ENCODE measurements around the gene ANKRD30A.
"Not testable (repeated sequence)": the region's sequence is repeated elsewhere in the genome, so short reads cannot be mapped to it uniquely, and the experiment has no call there.

The ANKRD30A gene

DNA sequence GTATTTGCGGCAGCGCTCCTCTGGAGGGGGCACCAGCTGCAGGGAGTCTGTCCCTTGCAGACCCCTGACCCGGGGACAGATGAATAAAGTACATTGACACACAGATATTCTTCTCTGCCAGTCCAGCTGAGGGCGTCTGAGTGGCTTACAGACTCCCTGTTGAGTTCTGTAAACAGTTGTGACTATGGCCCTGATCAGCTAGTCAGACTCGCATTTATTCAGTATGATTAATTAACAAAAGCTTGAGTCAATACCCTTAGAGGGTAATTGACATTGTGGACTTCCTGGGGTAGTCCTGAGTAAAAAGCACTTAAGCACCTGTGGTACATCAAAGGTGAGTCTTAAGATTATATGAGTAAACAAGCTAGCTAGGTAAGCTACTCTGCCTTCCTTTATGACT lies 21.0 kb downstream of the ANKRD30A start:
- TF ChIP-seq EZH2 (IDR thresholded peaks at IDR 0.05; ENCODE audit: borderline replicate concordance, low read depth, low read length, severe bottlenecking): no peak
- Histone ChIP-seq H3K27me3 (ENCODE audit: insufficient read depth, low read length, poor library complexity) (no peaks in the 10 kb centered on the region), H4K20me1 (ENCODE audit: insufficient read depth, low read length) (no peaks in the 10 kb centered on the region), H3K9ac (ENCODE audit: low read depth, low read length) (no peak overlapping the region), H3K9me3 (ENCODE audit: insufficient read depth, low read length, severe bottlenecking) (no peaks in the 10 kb centered on the region), H2AFZ (ENCODE audit: low read depth, low read length) (no peak overlapping the region), H3K4me2 (ENCODE audit: insufficient read depth, low read length) (no peak overlapping the region), H3K36me3 (ENCODE audit: insufficient read depth, low read length) (no peaks in the 10 kb centered on the region), H3K4me1 (ENCODE audit: insufficient read depth, low read length) (no peaks in the 10 kb centered on the region), H3K4me3 (ENCODE audit: low read depth in 1 of 2, low read length in 2 of 2) (no peak overlapping the region), H3K79me2 (ENCODE audit: insufficient read depth, low read length) (no peaks in the 10 kb centered on the region), H3K27ac (ENCODE audit: low read length) (no peak overlapping the region)
- ATAC-seq (ENCODE audit: insufficient read depth, low read depth): no peak
- no peak for DNase-seq

DNA sequence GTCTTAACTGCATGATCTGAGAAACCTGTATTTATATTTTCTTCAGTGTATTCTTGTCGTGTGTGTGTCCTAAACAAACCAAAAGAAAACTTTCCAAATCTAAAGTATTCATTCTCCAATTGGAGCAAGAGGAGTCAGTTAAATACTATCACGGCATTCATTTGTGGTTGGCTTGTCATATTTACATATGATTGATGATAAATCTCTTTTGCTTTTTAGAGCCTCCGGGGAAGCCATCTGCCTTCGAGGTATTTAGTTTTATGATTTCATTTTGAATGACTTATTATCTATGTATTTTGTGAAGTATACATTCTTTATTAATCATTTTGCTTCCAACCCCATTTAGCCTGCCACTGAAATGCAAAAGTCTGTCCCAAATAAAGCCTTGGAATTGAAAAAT lies 37.0 kb downstream of the ANKRD30A start:
- H3K4me2 ChIP-seq (ENCODE audit: insufficient read depth, low read length); H3K9ac ChIP-seq (ENCODE audit: low read depth, low read length); H3K36me3 ChIP-seq (ENCODE audit: insufficient read depth, low read length); H3K27me3 ChIP-seq (ENCODE audit: insufficient read depth, low read length, poor library complexity); H3K4me1 ChIP-seq (ENCODE audit: insufficient read depth, low read length); ATAC-seq (ENCODE audit: insufficient read depth, low read depth); DNase-seq; H3K9me3 ChIP-seq (ENCODE audit: insufficient read depth, low read length, severe bottlenecking); H2AFZ ChIP-seq (ENCODE audit: low read depth, low read length); H3K4me3 ChIP-seq (ENCODE audit: low read depth in 1 of 2, low read length in 2 of 2); H3K79me2 ChIP-seq (ENCODE audit: insufficient read depth, low read length); H4K20me1 ChIP-seq (ENCODE audit: insufficient read depth, low read length); H3K27ac ChIP-seq (ENCODE audit: low read length): not testable (repeated sequence)

DNA sequence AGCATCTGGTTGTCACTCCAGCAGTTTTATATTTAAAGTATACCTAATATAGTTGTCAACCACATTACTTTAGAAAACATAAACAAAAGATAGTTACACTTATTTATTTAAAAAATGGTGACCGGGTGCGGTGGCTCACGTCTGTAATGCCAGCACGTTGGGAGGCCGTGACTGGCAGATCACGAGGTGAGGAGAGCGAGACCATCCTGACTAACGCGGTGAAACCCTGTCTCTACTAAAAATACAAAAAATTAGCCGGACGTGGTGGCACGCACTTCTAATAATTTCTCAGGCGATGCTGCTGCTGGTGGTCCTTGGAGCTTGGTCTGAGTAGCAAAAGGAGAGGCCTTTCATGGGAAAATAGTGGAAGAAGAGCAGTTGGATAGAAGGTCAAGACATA lies 46.5 kb downstream of the ANKRD30A start:
- H3K27me3 ChIP-seq (ENCODE audit: insufficient read depth, low read length, poor library complexity); H3K4me2 ChIP-seq (ENCODE audit: insufficient read depth, low read length); H3K79me2 ChIP-seq (ENCODE audit: insufficient read depth, low read length); H3K27ac ChIP-seq (ENCODE audit: low read length); ATAC-seq (ENCODE audit: insufficient read depth, low read depth); H3K36me3 ChIP-seq (ENCODE audit: insufficient read depth, low read length); H2AFZ ChIP-seq (ENCODE audit: low read depth, low read length); H3K9me3 ChIP-seq (ENCODE audit: insufficient read depth, low read length, severe bottlenecking); DNase-seq; H3K4me3 ChIP-seq (ENCODE audit: low read depth in 1 of 2, low read length in 2 of 2); H4K20me1 ChIP-seq (ENCODE audit: insufficient read depth, low read length); H3K9ac ChIP-seq (ENCODE audit: low read depth, low read length); H3K4me1 ChIP-seq (ENCODE audit: insufficient read depth, low read length): not testable (repeated sequence)

DNA sequence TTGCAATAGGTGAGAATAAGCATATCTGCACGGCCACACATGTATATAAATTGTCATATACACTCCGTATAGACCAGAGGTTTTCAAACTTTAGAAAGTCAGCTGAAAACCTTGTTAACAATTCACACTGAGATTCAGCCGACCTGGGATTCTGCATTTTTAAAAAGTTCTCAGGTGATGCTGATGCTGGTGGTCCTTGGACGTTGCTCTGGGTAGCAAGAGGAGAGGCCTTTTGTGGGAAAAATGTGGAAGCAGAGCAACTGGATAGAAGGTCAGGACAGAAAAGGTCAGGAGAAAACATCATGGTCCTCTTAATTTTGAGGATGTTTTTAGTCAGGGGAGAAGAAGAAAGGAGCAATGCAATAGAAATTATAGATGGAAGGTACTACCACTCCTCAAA lies 52.9 kb downstream of the ANKRD30A start:
- not testable (repeated sequence) for H3K9ac ChIP-seq (ENCODE audit: low read depth, low read length); H3K27me3 ChIP-seq (ENCODE audit: insufficient read depth, low read length, poor library complexity); H3K9me3 ChIP-seq (ENCODE audit: insufficient read depth, low read length, severe bottlenecking); H4K20me1 ChIP-seq (ENCODE audit: insufficient read depth, low read length); H3K4me1 ChIP-seq (ENCODE audit: insufficient read depth, low read length); H3K4me2 ChIP-seq (ENCODE audit: insufficient read depth, low read length); H3K27ac ChIP-seq (ENCODE audit: low read length); ATAC-seq (ENCODE audit: insufficient read depth, low read depth); DNase-seq; H3K4me3 ChIP-seq (ENCODE audit: low read depth in 1 of 2, low read length in 2 of 2); H2AFZ ChIP-seq (ENCODE audit: low read depth, low read length); H3K79me2 ChIP-seq (ENCODE audit: insufficient read depth, low read length); H3K36me3 ChIP-seq (ENCODE audit: insufficient read depth, low read length)

DNA sequence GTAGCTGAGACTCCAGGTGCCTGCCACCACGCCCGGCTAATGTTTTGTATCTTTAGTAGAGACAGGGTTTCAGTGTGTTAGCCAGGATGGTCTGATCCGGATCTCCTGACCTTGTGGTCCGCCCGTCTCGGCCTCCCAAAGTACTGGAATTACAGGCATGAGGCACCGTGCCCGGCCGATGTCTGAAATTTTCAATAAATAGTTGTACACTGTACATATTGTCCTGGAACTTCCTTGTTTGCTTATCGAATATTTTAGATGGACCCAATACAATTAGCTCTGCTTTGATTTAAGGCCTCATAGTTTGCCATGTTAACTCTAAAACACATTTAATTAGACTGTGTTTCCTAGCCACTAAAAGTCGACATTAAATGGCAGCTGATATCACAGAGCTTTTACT lies 57.3 kb downstream of the ANKRD30A start:
- H3K4me1 ChIP-seq (ENCODE audit: insufficient read depth, low read length); H3K27ac ChIP-seq (ENCODE audit: low read length); H2AFZ ChIP-seq (ENCODE audit: low read depth, low read length); H3K4me2 ChIP-seq (ENCODE audit: insufficient read depth, low read length); DNase-seq; H3K9ac ChIP-seq (ENCODE audit: low read depth, low read length); H4K20me1 ChIP-seq (ENCODE audit: insufficient read depth, low read length); ATAC-seq (ENCODE audit: insufficient read depth, low read depth); H3K36me3 ChIP-seq (ENCODE audit: insufficient read depth, low read length); H3K79me2 ChIP-seq (ENCODE audit: insufficient read depth, low read length); H3K27me3 ChIP-seq (ENCODE audit: insufficient read depth, low read length, poor library complexity); H3K4me3 ChIP-seq (ENCODE audit: low read depth in 1 of 2, low read length in 2 of 2); H3K9me3 ChIP-seq (ENCODE audit: insufficient read depth, low read length, severe bottlenecking): not testable (repeated sequence)

DNA sequence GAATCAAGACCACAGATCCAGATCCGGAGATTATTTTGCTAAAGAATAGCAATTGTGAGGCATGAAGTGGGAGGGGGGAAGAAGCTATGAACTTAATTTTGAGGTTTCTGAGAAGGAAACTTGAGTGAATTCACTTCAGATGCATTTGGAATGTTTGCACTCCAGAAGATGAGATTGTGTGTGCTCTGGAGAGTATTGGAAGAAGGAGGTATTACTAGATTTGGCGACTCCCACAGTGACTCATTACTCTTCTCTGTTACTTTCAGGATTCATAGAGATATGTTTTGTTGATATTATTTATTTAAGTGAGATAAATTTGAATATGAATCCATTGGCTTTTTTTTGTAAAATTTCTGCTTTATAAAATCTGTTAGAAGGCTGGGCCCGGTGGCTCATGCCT lies 80.7 kb downstream of the ANKRD30A start:
- H3K9ac ChIP-seq (ENCODE audit: low read depth, low read length): no peak overlapping the region
- no peak for TF ChIP-seq EZH2 (IDR thresholded peaks at IDR 0.05; ENCODE audit: borderline replicate concordance, low read depth, low read length, severe bottlenecking)
- TF ChIP-seq, protein P1, sequence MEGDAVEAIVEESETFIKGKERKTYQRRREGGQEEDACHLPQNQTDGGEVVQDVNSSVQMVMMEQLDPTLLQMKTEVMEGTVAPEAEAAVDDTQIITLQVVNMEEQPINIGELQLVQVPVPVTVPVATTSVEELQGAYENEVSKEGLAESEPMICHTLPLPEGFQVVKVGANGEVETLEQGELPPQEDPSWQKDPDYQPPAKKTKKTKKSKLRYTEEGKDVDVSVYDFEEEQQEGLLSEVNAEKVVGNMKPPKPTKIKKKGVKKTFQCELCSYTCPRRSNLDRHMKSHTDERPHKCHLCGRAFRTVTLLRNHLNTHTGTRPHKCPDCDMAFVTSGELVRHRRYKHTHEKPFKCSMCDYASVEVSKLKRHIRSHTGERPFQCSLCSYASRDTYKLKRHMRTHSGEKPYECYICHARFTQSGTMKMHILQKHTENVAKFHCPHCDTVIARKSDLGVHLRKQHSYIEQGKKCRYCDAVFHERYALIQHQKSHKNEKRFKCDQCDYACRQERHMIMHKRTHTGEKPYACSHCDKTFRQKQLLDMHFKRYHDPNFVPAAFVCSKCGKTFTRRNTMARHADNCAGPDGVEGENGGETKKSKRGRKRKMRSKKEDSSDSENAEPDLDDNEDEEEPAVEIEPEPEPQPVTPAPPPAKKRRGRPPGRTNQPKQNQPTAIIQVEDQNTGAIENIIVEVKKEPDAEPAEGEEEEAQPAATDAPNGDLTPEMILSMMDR (IDR thresholded peaks at IDR 0.05; ENCODE audit: borderline replicate concordance, extremely low read depth, low read length, poor library complexity, severe bottlenecking): no peak
- H3K79me2 ChIP-seq (ENCODE audit: insufficient read depth, low read length): no peaks in the 10 kb centered on the region
- DNase-seq (no peak), ATAC-seq (ENCODE audit: insufficient read depth, low read depth) (no peak)
- no peaks in the 10 kb centered on the region for H3K4me1 ChIP-seq (ENCODE audit: insufficient read depth, low read length)
- no peak overlapping the region for H3K4me3 ChIP-seq (ENCODE audit: low read depth in 1 of 2, low read length in 2 of 2)
- H4K20me1 ChIP-seq (ENCODE audit: insufficient read depth, low read length): no peaks in the 10 kb centered on the region
- no peak overlapping the region for H3K27ac ChIP-seq (ENCODE audit: low read length)
- no peak overlapping the region for H3K4me2 ChIP-seq (ENCODE audit: insufficient read depth, low read length)
- H3K9me3 ChIP-seq (ENCODE audit: insufficient read depth, low read length, severe bottlenecking): no peaks in the 10 kb centered on the region
- no peaks in the 10 kb centered on the region for H3K27me3 ChIP-seq (ENCODE audit: insufficient read depth, low read length, poor library complexity)
- H3K36me3 ChIP-seq (ENCODE audit: insufficient read depth, low read length): no peaks in the 10 kb centered on the region
- no peak overlapping the region for H2AFZ ChIP-seq (ENCODE audit: low read depth, low read length)

All from DND-41 (cell line).